Measurements from ENCODE around the gene SPATA1.
"Not testable (repeated sequence)": the region's sequence is repeated elsewhere in the genome, so short reads cannot be mapped to it uniquely, and the experiment has no call there.

SPATA1 gene, protein sequence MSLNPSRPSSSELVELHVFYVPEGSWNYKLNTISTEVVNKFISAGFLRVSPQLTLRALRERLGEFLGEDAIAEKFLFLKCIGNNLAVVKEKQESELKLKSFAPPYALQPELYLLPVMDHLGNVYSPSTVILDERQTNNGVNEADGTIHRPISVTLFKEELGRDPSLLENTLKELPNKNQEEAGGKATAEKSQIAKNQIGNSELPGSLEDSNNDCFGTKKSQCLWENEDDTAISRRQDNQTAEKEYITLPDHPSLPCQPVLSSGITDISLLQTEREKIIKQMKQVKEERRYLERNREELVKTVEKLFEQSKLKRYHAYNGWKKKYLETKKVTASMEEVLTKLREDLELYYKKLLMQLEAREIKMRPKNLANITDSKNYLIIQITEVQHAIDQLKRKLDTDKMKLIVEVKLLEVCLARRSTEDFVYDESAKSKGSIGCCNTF

DNA sequence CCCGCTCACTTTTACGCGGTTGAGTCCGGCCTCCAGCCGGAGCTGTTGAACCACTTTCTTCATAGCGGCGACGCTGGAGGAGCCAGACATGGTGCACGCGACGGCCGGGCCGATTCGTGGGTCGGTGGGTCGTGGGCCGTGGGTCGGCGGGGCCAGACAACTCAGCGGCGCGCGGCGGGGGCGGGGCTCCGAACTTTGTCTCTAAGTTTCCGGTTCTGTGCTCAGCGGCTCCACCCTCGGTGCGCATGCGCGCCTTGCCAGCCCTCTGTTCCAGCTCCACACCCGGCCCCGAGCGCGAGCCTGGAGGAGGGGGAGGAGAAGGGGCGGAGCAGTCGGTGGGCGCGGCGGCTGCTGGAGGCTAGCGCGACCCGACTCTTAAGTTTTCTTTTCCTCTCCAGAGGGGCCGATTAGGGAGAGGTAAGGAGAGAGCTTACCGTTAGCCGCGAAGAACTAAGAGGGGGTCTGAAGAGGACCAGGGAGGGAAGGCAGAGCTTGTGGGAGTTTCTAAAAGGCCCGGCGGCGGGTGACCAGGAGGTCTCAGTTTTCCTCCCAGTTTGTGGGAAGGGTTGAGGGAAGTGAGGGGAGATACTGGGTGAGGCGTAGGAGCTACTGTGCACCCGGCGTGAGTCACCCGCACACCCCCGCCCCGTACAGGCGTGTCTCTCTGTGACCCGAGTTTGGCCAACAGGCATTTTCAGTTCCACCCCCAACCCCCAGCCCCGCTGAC, at the start of gene SPATA1, which contains the start of gene GNG5:
Gene SPATA1 (plus strand): TSS at position 385 of the 727 bp plus-strand sequence. CDS start 9,974 bp downstream, outside the sequence.
Gene GNG5 (minus strand): TSS at position 580 of the 727 bp plus-strand sequence. CDS start 490 bp downstream, at position 90.
- peak; percentile 92 for DNase-seq

DNA sequence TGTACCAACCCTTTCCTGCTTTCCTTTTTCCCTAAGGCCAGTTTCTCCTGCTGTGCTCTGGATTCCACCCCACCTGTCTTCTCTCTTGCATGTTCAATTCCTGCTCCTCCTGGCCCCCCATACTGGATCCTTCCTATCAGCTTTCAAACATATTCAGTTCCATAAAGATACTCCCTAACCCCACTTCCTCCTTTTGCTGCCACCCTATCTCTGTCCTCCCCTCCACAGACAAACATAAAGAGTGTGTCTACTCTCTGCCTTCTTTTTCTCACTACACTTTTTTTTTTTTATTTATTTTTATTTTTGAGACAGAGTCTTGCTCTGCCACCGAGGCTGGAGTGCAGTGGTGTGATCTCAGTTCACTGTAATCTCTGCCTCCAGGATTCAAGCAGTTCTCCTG, 44.1 kb upstream of the SPATA1 start:
- no peak for DNase-seq

DNA sequence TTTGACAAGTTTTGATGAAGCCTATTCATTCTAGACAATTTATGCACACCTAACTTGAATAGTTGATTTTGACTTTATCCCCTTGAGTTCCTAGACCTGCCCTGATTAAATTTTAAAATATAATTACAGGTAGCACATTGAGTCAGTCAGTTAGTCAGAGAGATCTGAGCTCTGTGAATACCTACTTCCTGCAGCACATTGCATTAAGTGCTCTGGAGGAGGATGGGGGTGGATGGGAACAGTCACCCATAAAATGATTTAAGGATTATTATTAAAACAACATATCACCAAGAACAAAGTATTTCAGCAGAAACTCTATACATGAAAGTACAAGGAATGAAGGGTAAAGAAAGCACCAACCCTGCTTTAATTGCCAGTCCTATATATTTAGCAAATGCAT, 38.9 kb upstream of the SPATA1 start:
- no peak for DNase-seq

DNA sequence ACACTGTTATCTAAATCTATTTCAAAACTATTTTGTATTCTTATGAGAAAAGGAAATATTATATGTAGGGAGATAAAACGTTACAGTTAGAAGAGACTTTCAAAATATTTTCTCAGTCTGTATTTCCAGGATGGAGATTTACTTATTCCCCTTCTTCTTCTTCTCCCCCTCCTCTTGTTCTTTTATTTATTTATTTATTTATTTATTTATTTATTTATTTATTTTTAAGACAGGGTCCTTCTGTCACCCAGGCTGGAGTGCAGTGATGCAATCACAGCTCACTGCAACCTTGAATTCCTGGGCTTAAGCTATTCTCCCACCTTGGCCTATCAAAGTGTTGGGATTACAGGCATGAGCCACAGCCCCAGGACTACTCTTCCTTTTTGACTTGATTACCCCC, 30.0 kb upstream of the SPATA1 start:
- DNase-seq, result no peak

DNA sequence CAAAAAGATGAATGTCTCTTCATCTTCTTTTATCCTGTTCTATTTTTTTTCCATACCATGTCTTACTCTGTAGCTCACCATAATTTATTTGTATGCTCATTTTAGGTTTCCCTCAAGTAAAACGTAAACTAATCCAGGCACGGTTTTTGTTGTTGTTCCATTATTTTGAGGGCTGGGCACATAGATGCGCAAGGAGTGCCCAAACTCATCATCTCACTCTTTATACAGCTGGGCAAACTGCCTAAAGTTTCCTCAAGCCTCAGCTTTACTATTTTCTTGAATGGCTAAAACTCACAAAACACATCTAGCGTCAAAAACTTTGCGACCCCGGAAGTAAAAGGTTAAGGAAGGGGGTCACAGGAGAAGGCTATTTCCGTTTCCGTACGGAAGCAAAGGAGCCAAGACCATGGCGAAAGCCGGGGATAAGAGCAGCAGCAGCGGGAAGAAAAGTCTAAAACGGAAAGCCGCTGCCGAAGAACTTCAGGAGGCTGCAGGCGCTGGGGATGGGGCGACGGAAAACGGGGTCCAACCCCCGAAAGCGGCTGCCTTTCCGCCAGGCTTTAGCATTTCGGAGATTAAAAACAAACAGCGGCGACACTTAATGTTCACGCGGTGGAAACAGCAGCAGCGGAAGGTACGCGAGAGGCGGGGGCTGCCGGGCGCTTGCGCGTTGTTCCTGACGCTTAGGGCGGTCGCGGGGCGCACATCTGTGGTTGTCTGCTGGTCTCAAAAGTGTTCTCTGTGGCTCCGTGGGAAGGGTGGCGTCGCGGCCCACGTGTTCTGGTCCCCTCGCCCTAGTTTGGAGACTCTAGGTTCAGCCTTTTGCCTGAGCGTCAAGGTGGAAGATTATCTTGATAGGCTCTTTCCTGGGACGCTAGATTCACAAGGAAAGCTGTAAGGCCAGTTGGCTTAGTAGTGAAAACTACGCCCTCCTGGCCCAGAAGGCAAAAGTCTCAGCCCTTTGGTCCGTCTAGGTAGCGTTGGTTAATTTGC, 27.0 kb upstream of the SPATA1 start, which contains the start of gene RPF1:
Gene RPF1 (plus strand): TSS at position 391 of the 993 bp plus-strand sequence. CDS start 16 bp downstream, at position 407.
- peak; percentile 74 for DNase-seq

DNA sequence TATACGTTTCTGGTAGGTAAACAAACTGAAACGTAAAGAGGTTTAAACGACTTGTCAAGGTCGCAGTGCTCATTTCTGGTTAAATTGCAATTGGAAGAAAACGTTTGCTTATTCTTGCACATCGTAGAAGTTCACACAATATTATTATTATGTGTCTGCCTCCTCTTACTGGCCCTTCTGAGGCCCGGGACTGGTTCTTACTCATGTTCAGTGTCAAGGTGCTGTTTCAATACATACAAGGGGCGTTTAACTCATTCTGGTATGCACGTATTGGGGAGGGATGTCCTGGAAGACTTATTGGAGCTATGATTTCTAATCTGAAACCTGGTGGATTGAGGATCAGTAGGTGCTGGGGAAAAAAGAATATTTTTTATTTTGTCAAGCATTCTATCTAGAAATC, 26.2 kb upstream of the SPATA1 start:
- no peak for DNase-seq

DNA sequence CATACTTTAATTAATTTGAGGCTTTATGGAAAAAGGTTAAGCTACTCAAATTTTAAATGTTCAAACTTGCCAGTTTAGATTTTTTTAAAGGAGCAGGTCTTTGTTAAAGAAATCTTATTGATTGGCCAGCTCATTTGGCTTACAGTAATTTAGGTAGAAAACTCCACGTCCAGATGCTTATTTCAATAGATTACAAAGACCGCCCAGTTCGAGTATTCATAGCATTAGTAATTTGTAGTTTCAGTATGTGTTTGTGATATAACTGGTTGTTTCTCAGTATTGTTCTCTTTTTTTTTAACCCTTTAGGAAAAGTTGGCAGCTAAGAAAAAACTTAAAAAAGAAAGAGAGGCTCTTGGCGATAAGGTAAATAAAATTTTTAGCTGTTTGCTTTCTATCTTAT, 25.5 kb upstream of the SPATA1 start:
- DNase-seq, result no peak

DNA sequence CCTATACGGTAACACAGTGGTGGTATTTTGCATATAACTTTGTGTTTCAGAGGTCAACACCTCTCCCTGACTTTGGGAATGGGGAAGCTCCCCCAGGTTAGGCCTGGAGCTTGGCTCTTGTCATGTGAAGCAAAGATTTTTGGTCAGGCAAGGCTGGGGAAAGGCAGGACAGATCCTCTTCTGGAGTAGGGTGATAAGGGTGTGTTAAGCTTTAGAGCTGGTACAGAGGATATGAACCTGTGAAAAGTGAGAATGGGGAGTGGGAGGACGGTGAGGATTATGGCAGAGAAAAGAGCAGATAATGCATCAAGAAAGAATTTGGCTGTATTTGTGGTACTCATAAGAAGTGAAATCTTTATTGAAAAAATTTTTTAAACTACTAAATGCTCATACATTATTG, 24.9 kb upstream of the SPATA1 start:
- no peak for DNase-seq

DNA sequence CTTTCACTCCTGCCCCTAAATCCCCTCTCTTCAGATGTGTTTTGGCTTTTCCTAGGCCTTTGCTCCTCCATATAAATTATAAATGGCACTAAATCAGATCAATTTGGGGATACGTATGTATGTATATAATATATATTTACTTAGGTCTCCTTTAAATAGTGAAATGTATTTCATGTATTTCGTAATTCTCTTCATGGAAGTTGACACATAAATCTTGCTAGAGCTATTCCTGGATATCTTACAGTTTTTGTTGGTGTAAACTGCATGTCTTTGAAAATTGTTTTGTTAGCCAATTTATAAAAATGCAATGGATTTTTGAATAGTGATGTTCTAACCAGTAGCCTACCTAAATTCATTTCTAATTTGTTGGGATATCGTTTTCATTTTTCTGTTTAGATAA, 18.1 kb upstream of the SPATA1 start:
- no peak for DNase-seq

DNA sequence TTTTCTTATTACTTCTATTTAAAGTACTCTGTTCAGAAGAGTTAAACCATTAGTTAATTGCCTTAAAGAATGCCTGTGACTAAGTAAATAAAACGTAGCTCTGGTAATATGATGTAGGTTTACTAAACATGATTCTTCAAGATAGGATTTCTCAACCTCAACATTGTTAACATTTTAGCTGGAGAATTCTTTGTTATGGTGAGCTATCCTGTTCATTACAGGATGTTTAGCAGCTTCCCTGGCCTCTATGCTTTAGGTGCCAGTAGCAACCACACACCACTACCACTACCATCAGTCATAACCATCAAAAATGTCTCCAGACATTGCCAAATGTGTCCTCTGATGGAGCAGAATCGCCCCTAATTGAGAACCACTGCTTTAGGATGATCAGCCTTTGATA, 16.4 kb upstream of the SPATA1 start:
- no peak for DNase-seq

DNA sequence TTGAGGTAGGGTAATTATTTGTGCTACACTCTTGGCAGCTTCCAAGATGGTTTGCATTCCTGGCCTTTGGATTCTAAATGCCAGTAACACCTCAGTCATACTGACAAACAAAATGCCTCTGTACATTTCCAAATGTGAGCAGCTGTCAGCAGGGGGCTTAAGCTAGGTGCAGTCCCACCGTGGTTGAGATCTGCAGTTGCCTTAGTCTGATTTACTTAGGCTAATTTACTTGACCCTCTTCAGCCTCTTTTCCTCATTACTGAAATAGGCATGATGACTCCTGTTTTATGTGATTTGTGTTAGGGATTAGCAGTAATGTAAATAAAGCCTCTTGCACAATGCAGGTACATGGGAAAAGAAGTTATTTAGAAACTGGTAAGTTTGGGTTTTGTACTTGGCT, 13.5 kb upstream of the SPATA1 start:
- no peak for DNase-seq

DNA sequence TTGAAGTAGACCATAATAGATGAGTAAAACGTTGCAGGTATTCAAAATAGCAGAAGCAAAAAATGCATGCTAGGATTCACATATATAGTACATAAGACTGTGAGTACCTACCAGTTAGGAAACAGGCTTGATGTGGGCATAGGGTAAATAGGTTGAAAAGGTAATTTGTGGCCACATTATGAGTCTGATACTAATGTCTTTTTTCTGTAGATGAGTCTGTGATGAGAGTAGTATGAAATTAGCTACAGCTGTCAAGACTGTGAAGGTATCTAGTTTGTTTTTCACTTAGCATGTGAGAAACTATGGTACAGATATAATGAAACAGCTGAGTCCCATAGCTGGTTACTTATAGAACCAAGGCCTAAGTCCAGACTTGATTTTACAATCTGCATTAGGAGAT, 12.4 kb upstream of the SPATA1 start:
- no peak for DNase-seq

DNA sequence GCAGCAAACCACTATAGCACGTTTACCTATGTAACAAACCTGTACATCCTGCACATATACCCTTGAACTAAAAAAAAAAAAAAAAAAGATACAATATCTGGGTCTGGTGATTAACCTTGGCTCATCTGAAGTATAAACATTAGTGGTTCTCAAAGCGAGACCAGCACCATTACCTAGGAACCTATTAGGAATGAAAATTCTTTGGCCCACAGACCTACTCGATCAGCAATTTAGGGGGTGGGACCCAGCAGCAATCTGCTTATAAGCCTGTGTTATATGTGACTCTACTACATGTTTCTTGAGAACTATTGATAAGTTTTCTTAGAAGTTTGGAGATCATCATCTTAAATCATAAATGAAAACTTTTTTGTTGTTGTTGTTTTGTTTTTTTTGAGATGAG, 9.7 kb upstream of the SPATA1 start:
- DNase-seq, result no peak

DNA sequence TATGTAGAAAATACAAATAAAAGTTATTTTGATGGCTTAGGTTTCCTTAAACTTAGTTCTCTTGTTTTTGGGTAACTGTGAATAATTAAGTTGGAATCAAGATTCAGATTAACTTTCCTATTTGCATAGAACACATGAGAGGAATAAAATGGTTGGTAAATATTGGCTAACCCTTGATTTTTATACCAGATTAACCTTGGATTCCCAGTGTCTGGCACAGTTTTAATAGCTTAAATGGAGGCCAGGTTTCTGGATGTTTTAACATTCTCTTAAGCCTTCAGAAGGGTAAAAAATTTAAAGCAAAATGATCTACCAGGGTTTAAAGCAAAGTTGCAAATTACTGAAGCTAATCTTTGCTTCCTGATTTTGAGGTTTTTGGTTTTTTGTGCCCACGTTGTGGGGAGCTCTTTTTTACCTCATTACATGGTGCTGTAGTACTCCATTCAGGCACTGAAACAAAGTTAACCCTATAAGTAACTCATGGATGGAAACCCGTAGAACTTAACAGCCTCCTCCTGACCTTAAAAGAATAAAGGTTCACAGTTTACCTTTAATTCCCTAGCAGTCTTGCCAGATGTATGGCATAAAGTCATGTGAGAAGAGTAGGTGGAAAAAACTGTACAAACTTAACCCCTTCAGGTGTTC, 8.4 kb upstream of the SPATA1 start:
- no peak for DNase-seq

DNA sequence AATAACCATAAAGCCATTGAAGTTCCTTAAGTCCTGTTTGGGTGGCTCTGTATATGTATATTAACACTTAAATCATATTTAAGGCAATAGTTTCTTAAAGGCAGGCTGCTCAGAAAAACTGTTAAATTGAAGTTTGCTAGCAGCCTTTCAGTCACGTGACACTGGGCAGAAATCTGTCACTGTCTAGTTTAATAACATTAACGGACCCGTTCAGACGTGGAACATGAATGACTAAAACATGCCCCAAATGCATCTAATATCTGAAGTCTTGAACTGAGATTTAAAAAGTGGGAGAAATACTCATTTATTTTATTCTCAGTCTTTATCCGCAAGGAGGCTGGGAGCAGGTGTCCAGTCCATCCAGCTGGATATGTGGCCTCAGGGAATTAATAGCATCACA, 3.3 kb upstream of the SPATA1 start:
- no peak for DNase-seq

DNA sequence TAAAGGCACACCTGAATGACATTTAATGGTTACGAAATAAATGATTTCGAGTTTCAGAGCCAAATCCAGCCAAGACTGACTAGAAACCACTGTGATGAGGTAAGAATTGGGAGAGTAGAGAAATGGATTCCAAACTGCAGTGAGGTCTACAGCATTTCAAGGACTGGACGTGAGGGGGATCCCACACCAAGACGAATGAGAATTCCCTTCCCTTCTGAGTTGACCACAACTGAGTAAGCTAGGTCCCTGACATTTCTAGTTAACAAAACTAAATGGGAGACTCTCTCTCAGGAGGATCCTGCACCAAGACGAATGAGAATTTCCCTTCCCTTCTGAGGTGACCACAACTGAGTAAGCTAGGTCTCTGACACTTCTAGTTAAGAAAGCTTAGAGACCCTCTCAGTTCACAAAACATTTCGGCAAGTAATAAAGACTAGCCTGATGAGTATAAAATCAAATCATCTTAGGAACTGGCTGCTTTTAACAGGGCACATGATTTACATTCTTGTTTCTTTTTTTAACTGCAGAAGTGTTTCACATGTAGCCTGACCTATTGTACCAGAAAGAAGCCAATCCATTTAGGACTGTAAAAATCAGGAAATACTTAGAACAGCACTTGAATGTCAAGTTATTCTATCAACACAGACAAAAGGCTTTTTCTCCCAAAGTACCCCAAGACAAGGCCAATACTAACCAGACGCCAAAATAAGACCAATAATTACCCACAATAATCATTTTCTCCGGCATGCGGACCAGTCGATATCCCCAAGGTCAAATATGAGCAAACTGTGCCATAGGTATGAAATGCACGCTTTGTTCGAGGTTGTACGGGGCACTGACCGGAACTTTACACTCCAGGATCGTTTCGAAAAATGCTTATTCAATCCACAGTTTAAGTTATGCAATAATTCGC, 1.4 kb upstream of the SPATA1 start:
- DNase-seq, result no peak

DNA sequence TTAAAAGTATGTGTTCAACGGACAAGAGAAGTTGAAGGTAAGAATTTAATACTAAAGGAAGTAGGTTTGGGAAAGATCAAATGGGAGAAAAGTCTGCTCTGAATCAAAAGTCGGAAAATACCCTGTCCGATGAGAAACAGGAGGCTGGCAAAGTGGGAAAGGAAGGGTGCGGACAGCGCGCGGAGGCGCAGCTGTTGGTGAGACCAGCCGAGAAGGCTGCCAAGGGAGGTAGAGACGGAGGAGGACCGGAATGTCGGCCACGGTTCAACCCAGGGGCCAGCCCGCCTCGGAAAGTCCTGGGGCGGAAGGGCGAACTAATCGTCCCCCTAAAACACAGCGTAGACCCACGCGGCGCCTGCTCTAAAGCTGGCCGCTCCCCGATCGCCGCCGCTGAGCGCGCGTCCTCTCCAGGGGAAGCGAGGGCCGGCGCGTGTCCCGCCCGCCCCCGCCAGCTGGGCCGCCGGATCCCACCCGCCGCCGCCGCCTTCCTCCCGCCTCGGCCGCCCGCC, 639 bp upstream of the SPATA1 start:
- DNase-seq, result peak; percentile 50

DNA sequence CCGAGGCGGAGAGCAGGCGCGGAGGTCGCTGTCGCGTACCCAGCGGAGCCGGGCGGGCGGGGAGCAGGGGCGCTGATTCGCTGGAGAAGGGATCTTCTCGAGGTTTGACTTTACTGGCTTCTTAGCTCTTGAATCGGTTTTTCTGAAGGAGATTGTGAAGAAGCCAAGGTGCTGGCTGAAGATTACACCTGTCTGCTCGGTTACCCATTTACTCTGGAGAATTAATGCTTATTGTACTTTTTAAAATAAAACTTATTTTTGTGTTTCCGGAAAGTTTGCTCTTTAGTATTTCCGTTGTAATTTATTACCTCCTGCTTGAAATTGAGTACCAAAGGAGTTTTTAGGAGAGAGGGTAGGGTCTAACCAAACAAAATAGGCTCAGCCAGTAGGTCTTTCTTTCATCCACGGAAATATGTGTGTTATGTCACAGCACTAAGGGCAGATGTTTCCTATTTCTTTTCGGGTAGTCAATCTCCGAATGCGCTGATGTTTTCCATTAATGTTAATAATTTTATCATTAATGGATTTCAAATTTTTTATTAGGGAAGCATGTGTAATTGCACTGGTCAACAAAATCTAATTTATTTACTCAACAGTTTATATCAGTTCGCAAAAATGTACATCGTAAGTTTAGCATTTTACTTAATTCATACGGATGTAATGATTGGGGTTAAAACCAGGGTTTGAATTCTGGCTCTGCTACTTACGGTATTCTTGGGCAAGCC, 705 bp downstream of the SPATA1 start:
- DNase-seq, result no peak

DNA sequence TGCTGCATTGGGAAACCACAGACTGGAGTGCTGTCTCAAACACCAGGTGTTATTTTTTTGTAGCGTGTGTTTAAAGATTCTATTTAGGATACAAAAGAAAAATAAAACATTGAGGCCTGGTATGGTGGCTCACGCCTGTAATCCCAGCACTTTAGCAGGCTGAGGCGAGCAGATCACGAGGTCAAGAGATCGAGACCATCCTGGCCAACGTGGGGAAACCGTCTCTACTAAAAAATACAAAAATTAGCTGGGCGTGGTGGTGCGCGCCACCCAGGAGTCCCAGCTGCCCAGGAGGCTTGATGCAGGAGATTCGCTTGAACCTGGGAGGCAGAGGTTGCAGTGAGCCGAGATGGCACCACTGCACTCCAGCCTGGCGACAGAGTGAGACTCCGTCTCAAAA, 1.7 kb downstream of the SPATA1 start:
- not testable (repeated sequence) for DNase-seq

DNA sequence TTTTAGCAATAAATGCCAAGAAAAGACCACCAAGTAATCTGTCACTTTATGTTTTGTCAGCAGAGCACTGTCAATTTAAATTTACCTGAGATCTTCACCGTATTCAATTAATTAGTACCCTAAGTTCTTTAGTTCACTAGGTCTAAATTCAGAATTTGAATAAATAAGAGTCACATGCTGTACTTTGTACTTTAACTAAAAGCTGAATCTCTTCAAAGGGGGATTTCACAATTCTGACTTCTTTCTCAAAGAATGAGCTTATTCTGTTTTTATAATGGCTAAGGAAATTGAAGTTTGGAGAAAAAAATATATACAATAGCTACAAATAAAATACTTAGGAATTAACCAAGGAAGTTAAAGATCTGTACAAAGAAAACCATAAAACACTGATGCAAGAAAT, 2.3 kb downstream of the SPATA1 start:
- DNase-seq, result no peak
